LNCAP (cell line): ENCODE results near the gene OR2A14.

Experiments
- TF ChIP-seq, protein P1 (sequence below): fragments of 450-650 bp; IDR thresholded peaks from 2 replicates; pipeline ENCODE4 v1.5.1; 2017; ENCODE audit warnings: mild to moderate bottlenecking

The OR2A14 gene

GRCh38 chr7:144164784-144165183 is 41.8 kb downstream of the OR2A14 start:
- TF ChIP-seq, protein P1, sequence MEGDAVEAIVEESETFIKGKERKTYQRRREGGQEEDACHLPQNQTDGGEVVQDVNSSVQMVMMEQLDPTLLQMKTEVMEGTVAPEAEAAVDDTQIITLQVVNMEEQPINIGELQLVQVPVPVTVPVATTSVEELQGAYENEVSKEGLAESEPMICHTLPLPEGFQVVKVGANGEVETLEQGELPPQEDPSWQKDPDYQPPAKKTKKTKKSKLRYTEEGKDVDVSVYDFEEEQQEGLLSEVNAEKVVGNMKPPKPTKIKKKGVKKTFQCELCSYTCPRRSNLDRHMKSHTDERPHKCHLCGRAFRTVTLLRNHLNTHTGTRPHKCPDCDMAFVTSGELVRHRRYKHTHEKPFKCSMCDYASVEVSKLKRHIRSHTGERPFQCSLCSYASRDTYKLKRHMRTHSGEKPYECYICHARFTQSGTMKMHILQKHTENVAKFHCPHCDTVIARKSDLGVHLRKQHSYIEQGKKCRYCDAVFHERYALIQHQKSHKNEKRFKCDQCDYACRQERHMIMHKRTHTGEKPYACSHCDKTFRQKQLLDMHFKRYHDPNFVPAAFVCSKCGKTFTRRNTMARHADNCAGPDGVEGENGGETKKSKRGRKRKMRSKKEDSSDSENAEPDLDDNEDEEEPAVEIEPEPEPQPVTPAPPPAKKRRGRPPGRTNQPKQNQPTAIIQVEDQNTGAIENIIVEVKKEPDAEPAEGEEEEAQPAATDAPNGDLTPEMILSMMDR: no peak

DNA sequence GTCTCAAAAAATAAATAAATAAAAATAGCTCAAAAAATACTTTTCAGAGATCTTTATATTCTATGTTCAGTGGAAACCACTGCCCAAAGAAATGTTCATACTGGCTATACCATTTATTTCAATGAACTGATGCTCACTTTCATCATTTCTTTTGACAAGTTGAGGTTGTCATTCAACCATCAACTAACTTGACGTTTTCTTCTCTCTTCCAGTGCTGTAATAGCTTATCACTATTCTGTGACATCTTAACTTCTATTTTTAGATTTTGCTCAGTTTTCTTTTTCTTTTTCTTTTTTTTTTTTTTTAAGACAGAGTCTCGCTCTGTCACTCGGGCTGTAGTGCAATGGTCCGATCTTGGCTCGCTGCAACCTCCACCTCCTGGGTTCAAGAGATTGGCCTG is 51.6 kb downstream of the OR2A14 start:
- TF ChIP-seq, protein P1: no peak

- TF ChIP-seq, protein P1: peak; percentile 76
Measured at GRCh38 chr7:144178380-144179164, 55.6 kb downstream of the OR2A14 start.
